HG02884 (cell line): ENCODE measurements around the gene MEX3A.
A peak's percentile ranks its signal among the peaks of the same experiment; 100 is the strongest.

Experiments
- ATAC-seq: cut with Tn5 transposase; IDR thresholded peaks from one replicate; pipeline ENCODE4 v1.9.1; 2021; ENCODE audit warnings: mild to moderate bottlenecking, moderate library complexity; ENCODE audit not compliant: unreplicated experiment

Gene MEX3A

GRCh38 chr1:156103521-156103947, 21.3 kb upstream of the MEX3A start:
- ATAC-seq, result no peak

- no peak for ATAC-seq
These were observed 20.6 kb upstream of the MEX3A start for GRCh38 chr1:156102633-156103511.

- ATAC-seq, result no peak
These were observed 19.6 kb upstream of the MEX3A start for GRCh38 chr1:156101880-156102279.

- no peak for ATAC-seq
These were observed 18.1 kb upstream of the MEX3A start for GRCh38 chr1:156100205-156100995.

GRCh38 chr1:156099282-156099681, 17.0 kb upstream of the MEX3A start:
- ATAC-seq, result no peak

GRCh38 chr1:156098784-156099183, 16.5 kb upstream of the MEX3A start:
- no peak for ATAC-seq

GRCh38 chr1:156097499-156098178, 15.4 kb upstream of the MEX3A start:
- no peak for ATAC-seq

GRCh38 chr1:156096640-156097391, 14.6 kb upstream of the MEX3A start:
- ATAC-seq, result peak; percentile 55

GRCh38 chr1:156095906-156096508, 13.7 kb upstream of the MEX3A start:
- no peak for ATAC-seq

- no peak for ATAC-seq
These were observed 9.3 kb upstream of the MEX3A start for GRCh38 chr1:156091610-156092009.

GRCh38 chr1:156090840-156091188, 8.5 kb upstream of the MEX3A start:
- no peak for ATAC-seq

GRCh38 chr1:156090138-156090839, 8.0 kb upstream of the MEX3A start:
- no peak for ATAC-seq

GRCh38 chr1:156089704-156090103, 7.4 kb upstream of the MEX3A start:
- no peak for ATAC-seq

- no peak for ATAC-seq
These were observed 4.0 kb upstream of the MEX3A start for GRCh38 chr1:156086256-156086662.

- ATAC-seq, result no peak
These were observed 1.8 kb upstream of the MEX3A start for GRCh38 chr1:156083800-156084790.

GRCh38 chr1:156081917-156082308, 352 bp downstream of the MEX3A start:
- ATAC-seq, result no peak

- ATAC-seq, result no peak
These were observed 917 bp downstream of the MEX3A start for GRCh38 chr1:156081180-156081916.

GRCh38 chr1:156080863-156081179, 1.4 kb downstream of the MEX3A start:
- no peak for ATAC-seq
